ENCODE data around the gene ADAMTSL3. TPM values are rescaled to one million over a fixed set of nuclear protein-coding genes. Genes with fewer than 3 reads are reported as not detected.

The ADAMTSL3 gene
- total RNA-seq, 6 experiments from 2014 or later = not detected

DNA sequence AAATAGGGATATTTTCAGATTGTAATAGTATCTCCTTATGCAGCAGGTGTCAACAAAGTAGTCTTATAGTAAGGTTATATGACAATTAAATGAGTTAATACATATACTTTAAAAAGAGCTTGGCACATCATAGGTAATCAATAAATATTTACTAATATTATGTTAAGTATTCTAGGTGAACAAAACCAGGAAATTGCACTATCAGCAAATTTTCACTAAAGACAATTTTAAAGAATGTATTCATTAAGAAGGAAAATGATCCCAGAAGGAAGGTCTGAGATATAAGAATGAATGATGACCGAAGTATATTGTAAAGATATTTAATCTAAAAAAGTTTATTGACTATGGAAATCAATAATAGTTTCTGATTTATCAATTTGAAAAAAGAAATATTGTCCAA, 281.9 kb downstream of the ADAMTSL3 start:
- no peaks in the 10 kb centered on the region for H3K36me3 Mint-ChIP-seq (ENCODE audit: low read depth)
- no peaks in the 10 kb centered on the region for H3K27me3 Mint-ChIP-seq (ENCODE audit: insufficient read depth)
- no peaks in the 10 kb centered on the region for H3K4me1 Mint-ChIP-seq (ENCODE audit: low read depth)
- TF ChIP-seq, protein P1, sequence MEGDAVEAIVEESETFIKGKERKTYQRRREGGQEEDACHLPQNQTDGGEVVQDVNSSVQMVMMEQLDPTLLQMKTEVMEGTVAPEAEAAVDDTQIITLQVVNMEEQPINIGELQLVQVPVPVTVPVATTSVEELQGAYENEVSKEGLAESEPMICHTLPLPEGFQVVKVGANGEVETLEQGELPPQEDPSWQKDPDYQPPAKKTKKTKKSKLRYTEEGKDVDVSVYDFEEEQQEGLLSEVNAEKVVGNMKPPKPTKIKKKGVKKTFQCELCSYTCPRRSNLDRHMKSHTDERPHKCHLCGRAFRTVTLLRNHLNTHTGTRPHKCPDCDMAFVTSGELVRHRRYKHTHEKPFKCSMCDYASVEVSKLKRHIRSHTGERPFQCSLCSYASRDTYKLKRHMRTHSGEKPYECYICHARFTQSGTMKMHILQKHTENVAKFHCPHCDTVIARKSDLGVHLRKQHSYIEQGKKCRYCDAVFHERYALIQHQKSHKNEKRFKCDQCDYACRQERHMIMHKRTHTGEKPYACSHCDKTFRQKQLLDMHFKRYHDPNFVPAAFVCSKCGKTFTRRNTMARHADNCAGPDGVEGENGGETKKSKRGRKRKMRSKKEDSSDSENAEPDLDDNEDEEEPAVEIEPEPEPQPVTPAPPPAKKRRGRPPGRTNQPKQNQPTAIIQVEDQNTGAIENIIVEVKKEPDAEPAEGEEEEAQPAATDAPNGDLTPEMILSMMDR (IDR thresholded peaks at IDR 0.05) = no peak
- no peak overlapping the region for H3K27ac Mint-ChIP-seq
- DNase-seq = no peak
- H3K4me3 Mint-ChIP-seq = no peak overlapping the region
- peaks cover 47% of the 10 kb centered on the region for H3K9me3 Mint-ChIP-seq

DNA sequence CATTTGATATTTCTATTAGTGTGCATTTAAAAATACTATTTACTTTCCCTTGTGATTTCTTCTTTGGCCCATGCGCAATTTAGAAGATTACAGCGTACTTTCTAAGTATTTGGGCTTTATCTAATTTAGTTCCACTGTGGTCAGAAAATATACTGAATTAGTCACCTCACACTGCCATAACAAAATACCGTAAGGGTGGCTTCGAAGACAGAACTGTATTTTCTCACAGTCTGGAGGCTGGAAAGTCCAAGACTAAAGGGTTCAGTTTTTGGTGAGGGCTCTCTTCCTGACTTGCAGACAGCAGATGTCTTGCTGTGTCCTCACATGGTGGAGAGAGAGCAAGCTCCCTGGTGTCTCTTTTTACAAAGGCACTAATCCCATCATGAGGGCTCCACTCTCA, 286.2 kb downstream of the ADAMTSL3 start:
- no peak overlapping the region for H3K27ac Mint-ChIP-seq
- H3K4me1 Mint-ChIP-seq (ENCODE audit: low read depth) = no peaks in the 10 kb centered on the region
- H3K27me3 Mint-ChIP-seq (ENCODE audit: insufficient read depth) = no peaks in the 10 kb centered on the region; the same call in 1 of the 2 replicates
- TF ChIP-seq, protein P1 (IDR thresholded peaks at IDR 0.05) = no peak
- H3K36me3 Mint-ChIP-seq (ENCODE audit: low read depth) = no peaks in the 10 kb centered on the region
- peaks cover 44% of the 10 kb centered on the region for H3K9me3 Mint-ChIP-seq
- no peak for DNase-seq
- H3K4me3 Mint-ChIP-seq = no peak overlapping the region

DNA sequence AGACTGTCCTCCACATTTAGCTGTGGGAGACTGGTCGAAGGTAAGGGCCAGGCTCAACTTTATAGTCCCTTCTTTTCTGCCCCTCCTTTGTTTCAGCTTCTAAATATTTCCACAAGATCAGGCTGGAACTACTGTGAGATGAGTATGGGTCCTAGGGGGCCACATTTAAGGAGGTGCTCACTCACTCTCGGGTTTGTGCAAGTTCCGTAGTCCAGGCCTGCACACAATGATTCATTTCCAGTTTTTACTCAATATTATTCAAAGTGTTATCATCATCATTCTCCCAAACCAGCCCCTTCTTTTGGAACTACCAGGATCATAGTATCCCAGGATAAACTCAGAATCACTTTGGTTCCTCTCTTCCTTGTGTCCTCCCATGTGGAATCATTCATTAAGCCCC, 289.1 kb downstream of the ADAMTSL3 start:
- TF ChIP-seq, protein P1 (IDR thresholded peaks at IDR 0.05) = no peak

DNA sequence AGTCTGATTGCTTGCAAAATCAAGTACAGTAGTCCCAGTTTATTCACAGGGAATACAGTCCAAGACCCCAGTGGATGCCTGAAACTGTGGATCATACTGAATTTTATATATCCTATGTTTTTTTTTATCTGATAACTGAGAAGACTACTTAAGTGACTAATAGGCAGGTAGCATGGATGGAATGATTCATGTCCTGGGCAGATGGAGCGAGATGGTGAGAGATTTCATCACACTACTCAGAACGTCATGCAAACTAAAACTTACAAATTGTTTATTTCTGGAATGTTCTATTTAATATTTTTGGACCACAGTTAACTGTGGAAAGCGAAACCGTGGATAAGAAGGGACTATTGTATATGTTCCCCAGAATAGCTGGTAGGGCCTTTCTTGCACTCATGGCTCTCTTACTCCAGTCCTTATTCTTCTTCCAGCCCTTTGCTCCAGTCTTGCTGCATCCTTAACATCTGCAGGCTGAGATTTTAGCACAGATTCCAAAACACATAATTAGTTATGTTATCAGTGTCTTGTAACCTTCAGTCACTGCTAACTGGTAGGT, 290.0 kb downstream of the ADAMTSL3 start:
- no peak for DNase-seq
- Mint-ChIP-seq H3K27ac (no peak overlapping the region), H3K9me3 (peaks cover 61% of the 10 kb centered on the region), H3K4me1 (ENCODE audit: low read depth) (no peaks in the 10 kb centered on the region), H3K36me3 (ENCODE audit: low read depth) (0 out of 2 replicates have a peak, but pooled peaks cover 5% of the 10 kb centered on the region), H3K27me3 (ENCODE audit: insufficient read depth) (peaks cover 4% of the 10 kb centered on the region; the same call in 1 of the 2 replicates), H3K4me3 (no peak overlapping the region)
- TF ChIP-seq, protein P1 (IDR thresholded peaks at IDR 0.05) = no peak

More for the DNA sequence above, 289.1 kb downstream of the ADAMTSL3 start:
- H3K36me3 Mint-ChIP-seq (ENCODE audit: low read depth) = 0 out of 2 replicates have a peak, but pooled peaks cover 5% of the 10 kb centered on the region
- DNase-seq = no peak
- peaks cover 57% of the 10 kb centered on the region for H3K9me3 Mint-ChIP-seq
- H3K27ac Mint-ChIP-seq = no peak overlapping the region
- H3K4me3 Mint-ChIP-seq = no peak overlapping the region
- no peaks in the 10 kb centered on the region for H3K4me1 Mint-ChIP-seq (ENCODE audit: low read depth)
- H3K27me3 Mint-ChIP-seq (ENCODE audit: insufficient read depth) = peaks cover 4% of the 10 kb centered on the region; the same call in 1 of the 2 replicates

DNA sequence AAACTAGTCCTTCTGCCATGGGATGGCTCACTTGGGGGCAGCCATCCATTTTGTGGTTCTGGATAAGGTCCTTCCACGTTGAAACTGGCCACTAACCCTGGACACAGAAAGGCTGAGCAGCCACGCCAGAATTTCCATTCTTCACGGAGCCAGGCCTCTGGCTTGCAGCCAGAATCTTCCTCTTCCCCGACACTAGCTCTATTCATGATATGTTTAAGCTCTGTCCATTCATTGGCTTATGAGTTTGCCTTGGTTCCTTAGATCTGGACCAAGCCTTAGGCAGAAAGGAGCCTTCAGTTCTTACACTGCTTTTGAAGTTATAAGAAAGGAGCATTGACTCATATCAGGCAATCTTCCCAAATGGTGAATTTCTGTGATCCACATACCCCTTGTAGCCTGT, 293.2 kb downstream of the ADAMTSL3 start:
- H3K9me3 Mint-ChIP-seq = peaks cover 83% of the 10 kb centered on the region
- H3K36me3 Mint-ChIP-seq (ENCODE audit: low read depth) = 0 out of 2 replicates have a peak, but pooled peaks cover 10% of the 10 kb centered on the region
- DNase-seq = no peak
- H3K27me3 Mint-ChIP-seq (ENCODE audit: insufficient read depth) = peaks cover 4% of the 10 kb centered on the region; the same call in 1 of the 2 replicates
- no peaks in the 10 kb centered on the region for H3K4me1 Mint-ChIP-seq (ENCODE audit: low read depth)
- H3K4me3 Mint-ChIP-seq = no peak overlapping the region
- H3K27ac Mint-ChIP-seq = no peak overlapping the region
- TF ChIP-seq, protein P1 (IDR thresholded peaks at IDR 0.05) = no peak

Data from HFFc6 (cell line).